Hematopoietic multipotent progenitor cell treated with erythropoietin and hydrocortisone succinate and interleukin-3 and kit ligand, for 8 days (in vitro differentiated cells): ENCODE results near the gene AGBL4.

ENCODE experiments used
- DNase-seq: peaks from one replicate; pipeline ENCODE4 v3.0.0-alpha.2; 2015

Gene AGBL4

DNA sequence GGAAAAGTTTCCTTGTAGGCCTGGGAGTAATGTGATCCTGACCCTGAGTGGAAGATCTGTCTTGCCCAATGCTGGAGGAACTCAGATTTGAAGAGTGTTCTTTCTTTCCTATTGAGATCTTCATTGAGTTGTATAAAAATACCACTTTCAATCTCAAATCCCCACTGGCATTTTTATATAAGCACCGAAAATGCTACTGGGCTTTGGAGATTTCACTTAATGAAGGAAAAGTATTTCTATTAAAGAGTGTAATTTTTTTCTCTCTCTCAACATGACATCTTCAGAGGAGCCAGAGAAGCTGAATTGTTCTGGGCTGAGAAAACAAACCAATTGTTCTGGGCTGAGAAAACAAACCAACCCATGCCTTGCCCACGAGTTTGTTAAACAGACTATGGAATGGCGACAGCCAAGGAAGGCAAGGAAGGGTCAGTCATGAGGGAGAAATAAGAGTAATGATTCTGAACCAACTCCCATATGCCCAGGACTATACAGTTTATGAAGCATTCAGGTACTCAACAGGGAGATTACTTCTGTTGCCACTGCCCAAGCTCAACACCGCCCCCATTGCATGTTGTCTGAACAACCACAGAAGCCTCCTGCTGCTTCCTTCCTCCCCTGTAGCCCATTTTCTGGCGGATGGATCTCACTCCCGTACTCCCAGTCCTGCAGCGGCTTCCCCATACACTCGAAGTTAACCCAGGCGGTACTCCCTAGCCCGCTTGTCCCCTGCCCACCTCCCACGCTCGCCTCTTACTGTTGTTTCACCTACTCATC, 1350.2 kb downstream of the AGBL4 start:
- no peak for DNase-seq

DNA sequence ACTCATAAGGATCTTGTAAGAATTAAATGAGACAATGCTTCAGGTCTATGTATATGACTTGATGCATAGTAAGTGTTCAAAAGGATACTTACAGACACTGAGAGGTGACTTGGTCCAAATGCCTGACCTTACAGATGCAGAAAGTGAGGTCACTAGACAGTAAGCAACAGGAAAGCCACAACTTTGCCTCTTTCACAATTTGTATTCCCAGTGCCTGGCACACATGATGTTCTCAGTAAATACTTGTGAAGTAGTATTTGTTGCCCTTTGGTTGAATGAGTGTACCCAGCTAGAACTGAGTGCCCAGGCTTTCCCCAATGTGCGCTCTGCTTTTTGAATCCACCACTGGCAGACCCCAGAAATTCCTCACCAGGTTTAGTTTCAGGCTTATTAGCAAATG, 1352.2 kb downstream of the AGBL4 start:
- no peak for DNase-seq

DNA sequence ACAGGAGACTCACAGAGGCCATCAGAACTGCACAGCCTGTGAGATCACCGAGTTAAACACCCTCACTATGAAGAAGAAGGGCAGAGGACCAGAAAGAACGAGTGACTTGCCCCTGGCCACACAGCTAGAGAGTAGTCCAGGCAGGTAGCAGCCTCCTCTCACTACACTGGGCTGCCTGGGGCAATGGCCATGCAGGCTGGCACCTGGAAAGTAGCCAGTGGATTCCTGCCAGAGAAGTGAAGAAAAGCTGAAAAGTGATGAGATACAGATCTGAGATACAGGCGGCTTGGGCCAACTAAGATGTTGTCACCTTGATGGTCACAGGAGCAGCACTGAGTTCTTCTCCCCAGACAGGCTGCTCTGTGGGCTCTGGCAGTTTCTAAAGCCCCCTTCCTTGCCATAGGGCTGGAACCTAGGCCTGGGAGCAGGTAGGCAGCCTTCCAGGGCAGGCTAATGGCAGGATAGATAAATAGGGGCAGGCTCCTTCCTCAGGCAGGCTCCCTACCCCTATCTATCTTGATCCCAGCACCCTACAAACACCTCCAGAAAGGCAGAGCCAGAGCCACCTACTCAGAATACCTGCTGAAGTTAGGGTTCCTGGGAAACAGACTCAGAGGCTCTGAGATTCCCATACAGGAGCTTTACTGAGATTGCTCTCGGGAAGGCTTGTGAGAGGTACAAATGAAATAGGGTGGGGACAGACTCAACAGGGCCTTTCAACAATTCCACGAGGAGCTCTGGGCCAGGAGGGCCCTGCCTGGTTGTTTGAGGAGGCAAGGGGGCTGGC, 1353.3 kb downstream of the AGBL4 start:
- DNase-seq: no peak

DNA sequence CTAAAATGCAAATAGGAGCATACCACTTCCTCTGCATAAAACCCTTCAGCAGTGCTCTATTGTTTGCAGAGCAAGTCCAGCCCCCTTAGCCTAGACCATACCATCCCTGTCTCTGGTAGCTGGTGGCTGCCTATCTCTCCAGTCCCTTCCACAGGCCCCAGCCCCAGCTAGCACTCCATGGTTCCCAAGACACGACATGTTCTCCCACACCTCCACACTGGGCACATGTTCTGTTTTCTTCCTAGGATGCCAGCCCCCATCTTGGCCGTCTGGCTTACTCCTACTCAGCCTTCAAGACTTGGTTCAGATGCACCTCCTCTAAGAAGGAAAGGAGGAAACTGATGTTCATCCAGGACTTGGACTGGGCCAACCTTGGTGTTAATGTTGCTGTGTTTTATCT, 1355.4 kb downstream of the AGBL4 start:
- no peak for DNase-seq

DNA sequence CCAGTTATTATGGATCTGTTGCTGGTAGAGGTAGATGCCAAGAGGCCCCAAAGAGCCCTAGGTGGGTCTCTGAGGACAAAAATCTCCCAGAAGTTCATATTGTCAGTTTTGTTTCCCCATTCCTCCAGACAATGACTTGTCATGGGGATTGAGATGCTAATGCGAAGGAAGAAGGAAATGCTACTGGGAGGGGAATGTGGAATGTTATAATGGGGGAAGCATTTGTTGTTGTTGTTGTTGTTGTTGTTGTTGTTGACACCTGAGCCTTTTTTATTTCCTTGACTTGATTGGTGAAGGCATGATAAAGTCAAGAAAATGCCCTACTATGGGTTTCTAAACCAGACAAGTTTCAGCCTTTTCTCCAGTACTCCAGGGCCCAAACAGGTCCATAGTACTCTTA, 1356.0 kb downstream of the AGBL4 start:
- DNase-seq: no peak

DNA sequence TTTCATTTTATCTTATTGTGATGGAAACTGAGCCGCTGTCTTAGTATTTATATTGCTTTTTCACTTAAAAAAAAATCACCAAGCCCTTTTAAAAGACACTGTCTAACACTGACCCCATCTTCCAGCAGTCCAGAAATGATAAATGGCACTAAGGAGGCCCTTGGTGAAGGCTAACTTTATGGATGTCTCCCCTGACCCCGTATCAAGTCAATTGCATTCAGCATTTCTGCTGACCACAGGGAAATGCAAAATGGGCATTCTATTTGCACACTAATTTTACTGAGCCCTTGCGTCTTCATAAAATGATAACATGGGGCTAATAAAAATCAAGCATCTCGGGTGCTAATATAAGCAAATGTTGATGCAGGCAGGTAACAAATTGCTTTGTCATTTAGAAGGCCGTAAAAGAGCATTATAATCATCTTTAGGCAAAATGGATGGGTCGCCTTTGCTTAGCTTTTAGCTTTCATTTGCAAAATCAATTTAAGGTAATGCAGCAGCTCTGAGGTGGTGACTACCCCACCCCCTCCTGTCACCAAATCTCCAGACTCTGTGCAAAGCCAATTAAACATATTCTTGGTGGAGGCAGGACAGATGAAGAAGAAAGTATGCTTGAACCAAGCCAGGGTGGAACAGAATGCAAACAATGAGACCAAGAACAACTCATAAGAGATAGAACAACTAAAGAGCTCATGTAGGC, 1357.9 kb downstream of the AGBL4 start:
- DNase-seq: no peak

DNA sequence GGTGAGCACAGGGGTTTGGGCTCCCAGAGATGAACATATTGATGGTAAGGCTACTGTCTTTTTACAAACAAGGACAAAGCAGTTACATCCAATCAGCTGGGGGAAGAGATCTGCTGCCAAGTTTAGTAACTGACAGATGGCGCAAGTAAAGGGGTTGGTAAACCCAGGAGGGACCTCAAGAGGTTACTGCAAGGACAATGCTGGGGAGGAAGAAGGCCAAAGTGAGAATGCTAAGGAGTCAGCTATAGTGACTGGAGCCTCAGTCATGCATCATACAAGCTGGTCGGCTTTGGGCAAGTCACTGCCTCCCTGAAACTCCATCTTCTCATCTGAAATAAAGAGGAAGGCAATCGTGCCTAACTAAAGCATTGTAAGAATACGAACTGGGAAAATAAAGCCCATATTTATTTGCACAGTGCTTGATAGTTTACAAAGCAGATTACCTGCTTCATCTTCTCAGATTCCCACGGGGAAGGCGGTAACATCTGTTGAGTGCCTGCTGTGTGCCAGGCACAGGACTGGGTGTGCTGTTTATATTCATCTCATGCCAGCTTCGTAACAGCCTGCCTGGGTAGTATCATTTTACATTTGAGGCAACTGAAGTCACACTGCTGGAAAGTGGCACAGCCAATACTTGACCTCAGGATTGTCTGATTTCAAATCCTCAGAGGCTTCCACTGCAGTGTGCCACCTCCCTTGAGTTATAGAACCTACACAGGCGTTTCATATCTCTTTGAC, 1361.9 kb downstream of the AGBL4 start:
- DNase-seq: no peak

DNA sequence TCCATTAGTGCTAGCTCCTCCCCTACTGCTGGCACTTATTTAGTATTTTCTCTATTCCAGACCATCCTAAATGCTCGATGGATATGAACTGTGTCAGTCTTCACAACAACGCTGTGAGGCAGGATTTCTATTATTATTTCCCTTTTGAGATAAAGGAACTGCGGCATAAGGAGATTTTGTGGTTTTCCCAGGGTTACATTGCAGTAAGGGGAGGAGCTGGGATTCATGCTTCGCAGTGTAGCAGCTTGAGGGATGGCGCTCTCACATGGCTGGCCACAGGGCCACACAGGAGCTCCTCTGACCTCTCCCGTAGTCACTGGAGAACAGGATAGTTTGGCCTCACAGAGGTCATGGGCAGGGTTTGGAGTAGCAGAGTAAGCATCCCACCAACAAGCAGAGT, 1364.0 kb downstream of the AGBL4 start:
- DNase-seq: no peak

DNA sequence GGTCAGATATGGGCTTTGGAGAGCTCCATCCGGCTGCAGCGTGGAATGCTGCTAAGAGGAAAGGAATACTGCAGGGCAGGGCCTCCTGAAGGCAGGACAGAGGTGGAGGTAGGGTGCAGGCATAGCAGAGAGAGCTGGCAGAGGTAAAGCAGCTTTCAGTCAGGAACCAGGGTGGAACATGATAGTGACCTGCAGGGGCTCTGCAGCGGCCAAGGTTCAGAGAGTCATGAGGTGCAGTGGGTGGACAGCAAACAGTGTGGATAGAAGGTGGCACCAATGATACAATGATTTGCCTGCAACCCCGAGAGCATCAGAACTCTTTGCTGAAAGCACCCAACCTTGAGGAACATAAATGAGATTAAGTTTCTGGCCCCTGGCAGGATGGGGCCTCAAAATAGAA, 1366.3 kb downstream of the AGBL4 start:
- no peak for DNase-seq

DNA sequence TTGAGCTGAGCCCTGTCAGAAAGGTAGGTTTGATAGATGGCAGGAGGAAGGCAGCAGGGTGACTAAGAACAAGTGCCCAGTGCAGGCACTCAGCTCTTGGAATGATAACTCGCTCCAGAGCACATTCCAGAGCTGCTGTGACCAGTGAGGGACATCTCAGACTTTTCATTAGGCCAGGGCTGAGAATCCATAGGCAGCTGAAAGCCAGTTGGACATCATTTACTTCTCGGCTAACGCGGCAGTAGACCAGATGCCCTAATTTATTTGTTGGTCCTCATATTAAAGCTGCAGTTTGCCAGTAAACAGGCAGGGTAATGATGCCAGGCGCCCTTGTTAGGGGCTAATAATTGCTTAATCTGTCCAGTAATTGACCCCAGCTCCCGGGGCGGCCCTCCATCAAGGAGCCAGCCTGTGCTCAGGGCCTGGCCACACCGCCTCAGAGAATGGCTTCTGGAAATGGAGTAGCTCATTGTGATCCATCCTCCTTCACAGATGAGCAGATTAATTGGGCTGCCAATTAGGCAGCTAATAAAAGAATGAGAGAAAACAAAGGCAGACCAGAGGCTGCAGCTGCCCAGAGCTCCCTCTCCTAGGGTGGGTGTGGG, 1369.0 kb downstream of the AGBL4 start:
- no peak for DNase-seq

DNA sequence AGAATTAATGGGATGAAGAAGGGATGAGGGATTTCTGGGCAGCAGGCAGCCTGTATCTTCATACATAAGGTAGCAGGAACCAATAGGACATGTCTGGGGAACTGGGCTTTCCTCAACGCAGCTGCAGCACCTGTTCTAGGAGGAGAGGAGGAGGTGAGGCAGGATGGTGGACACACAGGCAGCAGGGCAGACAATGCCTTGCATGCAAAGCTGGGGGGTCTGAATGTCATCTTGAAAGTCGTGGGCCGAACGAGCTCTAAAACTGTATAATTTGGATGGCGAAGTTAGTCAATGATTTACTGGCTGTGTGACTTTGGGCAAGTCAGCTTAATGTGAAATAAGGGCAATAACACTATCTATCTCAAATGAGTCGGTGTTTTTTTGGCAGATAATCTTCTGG, 1371.4 kb downstream of the AGBL4 start:
- no peak for DNase-seq

DNA sequence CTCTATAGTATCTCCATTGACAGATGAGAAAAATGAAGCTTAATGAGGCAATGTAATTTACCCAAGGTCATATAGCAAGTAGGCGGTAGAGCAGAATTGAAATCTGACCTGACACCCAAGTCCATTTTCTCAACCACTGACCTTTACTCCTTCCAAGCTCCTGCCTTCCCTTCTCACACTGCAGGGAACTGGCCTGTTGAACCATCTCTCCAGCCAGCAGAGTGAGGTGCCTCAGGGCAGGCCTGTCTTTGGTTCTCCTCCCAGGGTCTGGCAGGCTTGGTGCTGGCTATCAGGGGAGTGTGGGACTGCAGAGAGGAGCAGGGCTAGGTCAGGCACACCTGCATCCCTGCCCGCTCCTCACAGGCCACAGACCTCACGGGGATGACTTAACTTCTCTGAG, 1373.9 kb downstream of the AGBL4 start:
- no peak for DNase-seq

DNA sequence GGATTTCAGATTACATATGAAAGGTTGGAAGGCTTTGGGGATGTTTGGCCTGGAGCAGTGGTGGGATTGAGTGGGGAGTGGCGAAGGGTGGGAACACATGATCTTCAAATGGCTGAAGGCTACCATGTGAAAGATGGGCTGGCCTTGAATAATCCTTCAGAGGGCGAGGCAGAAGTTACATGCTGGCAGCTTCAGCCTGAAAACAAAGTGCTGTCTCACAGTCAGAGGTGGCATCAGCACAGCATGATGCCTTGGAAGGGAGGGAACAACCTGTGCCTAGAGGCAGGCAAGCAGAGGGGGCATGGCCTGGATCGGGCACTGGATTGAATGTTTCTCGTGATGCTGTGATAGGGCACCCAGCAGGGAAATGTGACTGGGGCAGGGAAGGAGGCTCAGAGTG, 1377.9 kb downstream of the AGBL4 start:
- no peak for DNase-seq

DNA sequence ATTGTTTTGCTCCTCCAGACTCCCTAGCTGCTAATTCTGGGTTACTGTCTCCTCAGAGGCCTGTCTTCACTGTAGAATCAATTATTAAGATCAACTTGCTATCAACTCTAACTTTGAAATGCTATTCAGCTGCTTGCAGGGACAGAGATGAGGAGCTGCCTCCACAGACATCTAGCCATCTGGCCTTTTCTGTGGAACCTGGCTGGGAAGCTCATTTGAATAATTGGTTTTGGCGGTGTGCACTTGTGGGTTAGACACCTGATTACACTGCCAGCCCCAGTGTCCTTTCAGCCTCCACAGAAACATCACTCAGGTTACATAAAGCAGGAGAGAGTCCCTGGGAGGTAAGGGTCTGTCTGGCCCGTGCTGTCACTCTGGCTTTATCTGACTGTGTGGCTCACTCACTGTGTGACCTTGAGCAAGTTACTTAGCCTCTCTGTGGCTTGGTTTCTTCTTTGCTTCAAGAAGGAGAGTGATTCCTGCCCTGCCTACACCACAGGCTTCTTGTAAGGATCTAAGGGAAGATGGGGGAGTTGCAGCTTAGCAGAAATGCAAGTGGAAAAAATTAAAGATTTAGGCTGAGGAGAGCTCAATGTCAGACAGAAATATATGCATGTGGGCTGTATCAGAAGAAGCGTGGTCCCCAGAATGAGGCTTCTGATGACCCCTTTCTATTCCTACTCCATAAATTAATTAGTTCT, 1378.7 kb downstream of the AGBL4 start:
- DNase-seq: no peak

DNA sequence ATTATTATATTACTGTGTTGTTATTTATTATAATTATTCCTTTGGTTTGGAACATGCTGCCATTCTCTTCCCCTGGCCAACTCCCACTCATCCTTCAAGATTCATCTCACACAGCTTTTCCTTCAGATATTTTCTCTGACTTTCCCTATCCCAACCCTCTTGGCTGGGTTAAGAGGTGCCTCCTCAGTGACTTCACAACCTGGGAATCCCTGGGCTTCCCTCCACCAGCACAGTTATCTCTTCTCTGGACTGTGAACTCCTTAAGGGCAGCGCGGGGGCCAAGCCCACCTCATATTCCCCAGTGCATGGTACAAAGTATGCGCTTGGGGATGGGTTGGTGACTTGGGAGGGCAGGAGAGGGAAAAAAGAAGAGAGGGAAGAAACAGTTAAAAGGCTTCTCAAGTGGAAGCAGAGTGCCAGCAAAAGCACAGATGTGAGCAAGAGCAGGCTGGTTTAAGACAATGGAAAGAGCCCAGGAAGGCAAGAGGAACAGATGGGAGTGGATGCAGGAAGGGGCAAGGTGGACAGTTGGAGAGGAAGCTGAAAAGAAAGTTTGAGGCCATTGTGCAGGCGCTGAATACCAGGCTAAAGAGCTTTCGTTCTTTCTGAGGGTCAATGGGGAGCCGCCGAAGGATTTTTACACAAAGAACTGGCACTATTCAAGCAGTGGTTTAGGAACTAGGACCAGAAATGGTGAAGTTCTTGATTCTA, 1379.4 kb downstream of the AGBL4 start:
- DNase-seq: no peak

DNA sequence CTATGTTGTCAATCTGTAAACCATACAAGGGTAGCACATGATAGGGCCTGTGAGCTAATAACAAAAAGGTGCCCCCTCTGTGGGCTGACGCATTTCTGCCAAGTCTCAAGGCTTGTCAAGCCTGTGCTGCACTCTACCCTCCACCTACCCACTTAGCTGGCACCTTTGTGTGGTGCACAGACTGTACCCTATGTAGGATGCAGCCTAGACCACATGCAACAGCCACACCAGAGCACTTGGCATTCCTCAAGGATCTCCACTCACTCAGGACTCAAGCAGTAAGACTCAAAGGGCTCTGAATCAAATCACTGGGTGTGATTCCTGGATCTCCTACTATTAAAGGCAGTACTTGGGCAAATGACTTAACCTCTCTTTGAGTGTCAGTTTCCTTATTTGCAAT, 1380.6 kb downstream of the AGBL4 start:
- no peak for DNase-seq

DNA sequence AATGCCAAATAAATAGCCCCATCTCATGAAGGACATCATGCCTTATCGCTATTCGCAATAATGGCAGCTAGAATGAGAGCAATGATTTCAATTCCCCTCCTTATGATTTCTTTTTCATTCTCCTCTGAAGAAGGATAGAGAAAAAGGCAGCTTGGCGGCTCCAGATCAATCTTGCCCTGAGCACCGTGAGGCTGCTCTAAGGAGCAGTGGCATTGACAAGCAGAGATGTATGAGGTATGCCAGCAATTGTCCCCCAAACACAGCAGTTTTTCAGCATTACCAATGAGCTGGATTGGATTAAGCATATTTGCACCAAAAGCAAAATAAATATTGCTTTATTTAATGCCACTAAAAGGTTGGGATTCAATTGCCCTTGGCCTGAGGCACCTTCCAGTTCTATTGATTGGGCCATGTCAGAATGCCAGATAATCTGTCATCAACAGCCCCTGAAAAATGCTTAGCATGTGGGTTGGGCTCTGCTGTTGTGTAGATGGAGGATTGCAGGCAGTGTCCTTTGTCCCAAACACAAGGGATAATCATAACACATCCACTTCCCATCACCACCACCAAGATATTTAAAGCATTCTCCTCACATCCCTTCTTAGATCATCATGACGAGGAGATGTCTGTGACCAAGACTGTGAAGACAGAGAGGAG, 1382.8 kb downstream of the AGBL4 start:
- DNase-seq: no peak

DNA sequence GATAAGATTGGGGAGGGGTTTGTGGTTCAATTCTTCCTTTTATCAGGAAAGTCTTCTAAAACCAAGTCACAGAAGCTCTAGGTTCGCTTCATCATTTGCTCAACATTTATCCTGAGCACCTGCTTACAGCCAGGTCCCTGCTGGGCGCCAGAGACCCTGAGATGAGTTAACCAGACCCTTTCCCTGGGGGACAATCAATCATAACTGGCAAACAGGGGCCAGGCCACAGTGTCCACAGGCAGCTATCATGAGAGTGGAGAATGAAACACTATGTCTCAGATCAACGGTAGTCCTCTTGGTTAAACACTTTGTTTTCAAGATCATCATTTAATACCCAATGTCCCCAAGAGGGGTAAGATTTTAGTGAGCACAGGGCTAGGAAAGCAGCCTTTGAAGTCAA, 1393.9 kb downstream of the AGBL4 start:
- no peak for DNase-seq

DNA sequence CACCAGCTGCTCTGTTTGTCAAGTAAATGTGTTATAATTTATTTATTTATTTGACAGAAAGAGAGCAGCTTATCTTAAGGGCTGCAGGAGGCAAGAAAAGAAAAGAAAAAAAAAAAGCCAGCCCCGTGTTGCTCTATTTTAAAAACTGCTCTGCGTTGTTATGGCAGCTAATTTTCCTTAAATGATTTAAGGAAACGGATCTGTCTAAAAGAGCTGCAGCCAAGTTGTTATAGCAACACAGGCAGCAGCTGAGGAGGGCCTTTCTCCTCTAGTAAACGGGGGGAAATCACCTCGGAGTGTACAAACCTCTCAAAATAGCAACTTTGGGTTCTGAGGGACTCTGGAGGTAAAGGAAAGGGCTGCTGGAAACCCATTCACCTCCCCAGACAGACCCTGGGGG, 1396.3 kb downstream of the AGBL4 start:
- no peak for DNase-seq

DNA sequence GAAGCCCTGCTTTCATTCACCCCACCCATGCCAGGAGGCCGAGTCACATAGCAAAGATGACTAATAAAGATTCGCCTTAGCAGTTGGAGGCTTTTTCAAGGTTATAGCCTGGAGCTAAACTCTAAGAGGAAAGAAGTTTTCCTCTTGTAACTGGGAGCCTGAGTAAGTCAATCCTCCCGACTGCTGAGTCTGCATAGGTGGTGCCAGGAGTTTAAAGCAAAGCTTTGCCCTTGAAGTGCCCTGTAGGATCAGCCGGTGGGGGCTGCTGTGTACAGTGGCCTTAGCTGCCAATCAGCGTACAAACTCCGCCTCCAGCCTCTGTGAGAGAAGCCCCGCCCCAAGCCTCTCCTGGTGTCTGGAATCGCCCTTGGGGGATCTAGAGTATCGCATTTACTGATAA, 1404.2 kb downstream of the AGBL4 start:
- DNase-seq: no peak

DNA sequence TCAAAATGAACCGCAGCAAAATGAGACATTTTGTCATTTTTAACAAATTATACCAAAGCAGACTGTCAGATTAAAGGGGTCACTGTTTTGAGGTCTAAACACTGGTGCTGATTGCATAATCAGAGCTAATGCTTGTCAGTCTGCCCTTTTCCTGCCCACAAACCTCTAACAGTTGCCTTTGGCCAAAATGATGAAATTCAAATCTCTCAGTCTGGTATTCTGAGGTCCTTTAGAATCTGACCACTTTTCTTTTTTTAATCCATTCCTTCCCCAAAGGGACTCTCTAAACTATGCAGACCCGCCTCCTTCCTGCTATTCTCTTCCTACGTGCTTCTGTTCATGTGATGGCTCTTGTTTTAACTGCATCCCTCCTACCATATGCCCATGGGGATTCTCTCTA, 1406.5 kb downstream of the AGBL4 start:
- peak; percentile 1 for DNase-seq
